GM23338 (cell line): Measurements from ENCODE around the gene ATCAY. TPM values are rescaled to one million over a fixed set of nuclear protein-coding genes. Genes with fewer than 3 reads are reported as not detected.

Experiments used
- ATAC-seq: fragments of 200-7000 bp; cut with Tn5 transposase; 3 replicates; pipeline ENCODE4 v1.9.1; 2020
- DNase-seq: peaks from one replicate; pipeline ENCODE4 v3.0.0-alpha.2; 2015; ENCODE audit warnings: low spot score
- H2AFZ ChIP-seq: fragments of 200-600 bp; sonication (generic); 2 replicates; pipeline ENCODE4 v1.8.0; 2016; ENCODE audit warnings: antibody characterized with exemption, mild to moderate bottlenecking, moderate library complexity
- H3F3A ChIP-seq: fragments of 200-600 bp; sonication (generic); replicated peaks from 2 replicates; pipeline ENCODE4 v1.8.0; 2017; ENCODE audit warnings: antibody characterized with exemption, mixed run types, low read depth
- H3K27ac ChIP-seq: fragments of 200-600 bp; sonication (generic); 2 replicates; pipeline ENCODE4 v1.6.1; 2016; ENCODE audit warnings: low read depth
- H3K27me3 ChIP-seq: fragments of 200-600 bp; sonication (generic); 2 replicates; pipeline ENCODE4 v1.8.0; 2016; ENCODE audit warnings: mild to moderate bottlenecking, mixed run types, moderate library complexity; ENCODE audit not compliant: insufficient read depth
- H3K36me3 ChIP-seq: fragments of 200-600 bp; sonication (generic); 2 replicates; pipeline ENCODE4 v1.8.0; 2016; ENCODE audit warnings: mild to moderate bottlenecking; ENCODE audit not compliant: insufficient read depth
- H3K4me1 ChIP-seq: fragments of 200-600 bp; sonication (generic); 2 replicates; pipeline ENCODE4 v1.8.0; 2016; ENCODE audit warnings: mild to moderate bottlenecking, moderate library complexity; ENCODE audit not compliant: insufficient read depth
- H3K4me2 ChIP-seq: fragments of 200-600 bp; sonication (generic); 2 replicates; pipeline ENCODE4 v1.7.1; 2017; ENCODE audit warnings: mixed run types
- H3K4me3 ChIP-seq: fragments of 200-600 bp; sonication (generic); 2 replicates; pipeline ENCODE4 v1.6.1; 2016; ENCODE audit warnings: mixed run types
- H3K79me2 ChIP-seq: fragments of 200-600 bp; sonication (generic); replicated peaks from 2 replicates; pipeline ENCODE4 v1.8.0; 2017; ENCODE audit warnings: mild to moderate bottlenecking; ENCODE audit not compliant: insufficient read depth
- H3K9me2 ChIP-seq: fragments of 200-600 bp; sonication (generic); 2 replicates; pipeline ENCODE4 v1.8.0; 2017; ENCODE audit not compliant: insufficient read depth
- H4K20me1 ChIP-seq: fragments of 200-600 bp; sonication (generic); replicated peaks from 2 replicates; pipeline ENCODE4 v1.8.0; 2017; ENCODE audit warnings: mild to moderate bottlenecking; ENCODE audit not compliant: insufficient read depth
- H3K27ac Mint-ChIP-seq: 2 replicates; pipeline ENCODE4 v1.8.0; 2020; ENCODE audit warnings: inconsistent platforms, mild to moderate bottlenecking, moderate library complexity, mixed read lengths
- H3K27me3 Mint-ChIP-seq: 3 replicates; pipeline ENCODE4 v1.8.0; 2022; ENCODE audit warnings: low read depth, mild to moderate bottlenecking, moderate library complexity, mixed read lengths, inconsistent platforms; ENCODE audit not compliant: insufficient read depth, poor library complexity
- H3K36me3 Mint-ChIP-seq: 3 replicates; pipeline ENCODE4 v1.8.0; 2021; ENCODE audit warnings: low read depth, mild to moderate bottlenecking, inconsistent platforms, moderate library complexity, mixed read lengths
- H3K4me1 Mint-ChIP-seq: 3 replicates; pipeline ENCODE4 v1.8.0; 2020; ENCODE audit warnings: mild to moderate bottlenecking, inconsistent platforms, mixed read lengths
- H3K4me3 Mint-ChIP-seq: 3 replicates; pipeline ENCODE4 v1.8.0; 2021; ENCODE audit warnings: moderate library complexity, mild to moderate bottlenecking, inconsistent platforms, mixed read lengths
- H3K9me3 Mint-ChIP-seq: 3 replicates; pipeline ENCODE4 v1.8.0; 2020; ENCODE audit warnings: moderate library complexity, mild to moderate bottlenecking, inconsistent platforms, mixed read lengths
- CTCF ChIP-seq, 2 experiments: fragments of 200-600 bp in 1 of 2; sonication (generic) in 1 of 2; conservative IDR thresholded peaks; 2 replicates each; pipeline versions ENCODE4 v1.5.1 to v1.6.1; 2016 to 2017; ENCODE audit warnings: antibody characterized with exemption in 2 of 2, low read depth in 2 of 2, mild to moderate bottlenecking in 2 of 2, moderate library complexity in 1 of 2
- EZH2 ChIP-seq: fragments of 200-600 bp; sonication (generic); IDR thresholded peaks from one replicate; pipeline ENCODE4 v1.8.0; 2017; ENCODE audit warnings: antibody characterized with exemption, mild to moderate bottlenecking, low read depth; ENCODE audit not compliant: unreplicated experiment
- EZH2phosphoT487 ChIP-seq: fragments of 200-600 bp; sonication (generic); IDR thresholded peaks from one replicate; pipeline ENCODE4 v1.8.1; 2018; ENCODE audit warnings: antibody characterized with exemption; ENCODE audit not compliant: unreplicated experiment
- JUNB ChIP-seq: IDR thresholded peaks from one replicate; pipeline ENCODE4 v1.6.1; 2016; ENCODE audit warnings: antibody characterized with exemption; ENCODE audit not compliant: unreplicated experiment
- NANOG ChIP-seq: IDR thresholded peaks from 2 replicates; pipeline ENCODE4 v1.6.1; 2016; ENCODE audit warnings: antibody characterized with exemption, borderline replicate concordance
- POLR2AphosphoS5 ChIP-seq: IDR thresholded peaks from 2 replicates; pipeline ENCODE4 v1.6.1; 2016; ENCODE audit warnings: antibody characterized with exemption, low read depth
- ZNF331 ChIP-seq: fragments of 250-450 bp; sonication (Bioruptor Pico); IDR thresholded peaks from 2 replicates; pipeline ENCODE4 v1.5.0; 2020; ENCODE audit warnings: low read depth, mild to moderate bottlenecking, moderate library complexity
- polyA plus RNA-seq: library from polyadenylated mRNA; unstranded; fragments of >200 nt; fragmentation: Nextera tagmentation; extraction: Ambion mirVana; gene quantifications from 2 replicates; pipeline ENCODE4 v1.2.1, GENCODE V29; 2016
- total RNA-seq: library from RNA; depleted of rRNA; stranded (reverse); fragments of >200 nt; shearing (Covaris generic); gene quantifications from 2 replicates; pipeline ENCODE4 v1.2.3, GENCODE V29; 2014
- TF ChIP-seq, protein P1 (sequence below): IDR thresholded peaks from one replicate; pipeline ENCODE4 v1.6.1; 2018; ENCODE audit warnings: antibody characterized with exemption; ENCODE audit not compliant: unreplicated experiment
- TF ChIP-seq, protein P2 (sequence below): IDR thresholded peaks from 2 replicates; pipeline ENCODE4 v1.6.1; 2016; ENCODE audit warnings: antibody characterized with exemption

Gene ATCAY
- total and polyA plus RNA-seq, 2 experiments from 2014 or later = 16.9 to 45.7 TPM

DNA sequence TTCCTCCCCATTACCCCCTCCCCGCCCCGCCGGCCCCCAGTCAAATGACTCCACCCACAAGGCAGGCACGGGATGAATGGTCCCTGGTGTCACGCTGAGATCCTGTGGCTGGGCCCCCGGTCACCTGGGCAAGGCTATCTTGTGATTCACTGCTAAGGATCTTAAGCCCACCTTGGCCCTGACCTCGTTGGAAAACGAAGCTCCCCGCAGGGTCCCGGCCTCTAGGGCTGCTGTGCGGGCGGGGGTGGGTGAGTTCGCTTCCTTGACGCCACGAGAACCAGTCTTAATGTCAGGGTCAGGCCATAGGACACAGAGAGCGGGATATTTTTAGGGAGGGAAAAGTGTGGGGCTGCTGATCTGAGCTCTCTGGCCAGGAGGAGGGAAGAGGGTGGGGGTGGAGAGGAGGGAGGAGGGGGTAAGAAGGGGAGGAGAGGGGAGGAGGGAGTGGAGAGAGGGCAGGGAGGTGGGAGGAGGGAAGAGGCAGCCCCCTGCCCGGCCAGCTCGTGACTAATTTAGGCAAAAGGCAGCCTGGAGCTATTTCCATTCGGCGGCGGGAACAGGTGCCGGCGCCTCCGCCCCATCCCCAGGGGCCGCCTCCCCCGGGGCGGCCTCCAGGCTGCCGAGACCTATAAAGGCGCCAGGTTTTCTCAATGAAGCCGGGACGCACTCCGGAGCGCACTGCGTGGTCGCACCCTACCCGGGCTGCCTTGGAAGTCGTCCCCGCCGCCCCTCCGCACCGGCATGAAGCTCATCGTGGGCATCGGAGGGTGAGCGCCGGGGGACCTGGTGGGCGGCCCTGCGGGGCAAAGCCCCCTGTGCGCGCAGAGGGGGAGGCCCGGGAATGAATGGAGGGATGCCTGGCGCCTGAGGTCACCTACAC lies 52.7 kb downstream of the ATCAY start, which contains the start of gene NMRK2:
Gene NMRK2 (plus strand): TSS at position 139 of the 880 bp plus-strand sequence. CDS start 603 bp downstream, at position 742.
- TF ChIP-seq, protein P1, sequence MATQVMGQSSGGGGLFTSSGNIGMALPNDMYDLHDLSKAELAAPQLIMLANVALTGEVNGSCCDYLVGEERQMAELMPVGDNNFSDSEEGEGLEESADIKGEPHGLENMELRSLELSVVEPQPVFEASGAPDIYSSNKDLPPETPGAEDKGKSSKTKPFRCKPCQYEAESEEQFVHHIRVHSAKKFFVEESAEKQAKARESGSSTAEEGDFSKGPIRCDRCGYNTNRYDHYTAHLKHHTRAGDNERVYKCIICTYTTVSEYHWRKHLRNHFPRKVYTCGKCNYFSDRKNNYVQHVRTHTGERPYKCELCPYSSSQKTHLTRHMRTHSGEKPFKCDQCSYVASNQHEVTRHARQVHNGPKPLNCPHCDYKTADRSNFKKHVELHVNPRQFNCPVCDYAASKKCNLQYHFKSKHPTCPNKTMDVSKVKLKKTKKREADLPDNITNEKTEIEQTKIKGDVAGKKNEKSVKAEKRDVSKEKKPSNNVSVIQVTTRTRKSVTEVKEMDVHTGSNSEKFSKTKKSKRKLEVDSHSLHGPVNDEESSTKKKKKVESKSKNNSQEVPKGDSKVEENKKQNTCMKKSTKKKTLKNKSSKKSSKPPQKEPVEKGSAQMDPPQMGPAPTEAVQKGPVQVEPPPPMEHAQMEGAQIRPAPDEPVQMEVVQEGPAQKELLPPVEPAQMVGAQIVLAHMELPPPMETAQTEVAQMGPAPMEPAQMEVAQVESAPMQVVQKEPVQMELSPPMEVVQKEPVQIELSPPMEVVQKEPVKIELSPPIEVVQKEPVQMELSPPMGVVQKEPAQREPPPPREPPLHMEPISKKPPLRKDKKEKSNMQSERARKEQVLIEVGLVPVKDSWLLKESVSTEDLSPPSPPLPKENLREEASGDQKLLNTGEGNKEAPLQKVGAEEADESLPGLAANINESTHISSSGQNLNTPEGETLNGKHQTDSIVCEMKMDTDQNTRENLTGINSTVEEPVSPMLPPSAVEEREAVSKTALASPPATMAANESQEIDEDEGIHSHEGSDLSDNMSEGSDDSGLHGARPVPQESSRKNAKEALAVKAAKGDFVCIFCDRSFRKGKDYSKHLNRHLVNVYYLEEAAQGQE = no peak
- no peak for TF ChIP-seq EZH2phosphoT487
- Histone ChIP-seq H3K4me2 (peak within 1 kb of the TSS; percentile 88), H3K27me3 (no peaks in the 10 kb centered on the region), H3K27ac (peak within 1 kb of the TSS; percentile 94), H3K9me2 (no peaks in the 10 kb centered on the region), H3K4me1 (no peaks in the 10 kb centered on the region; the same call in 1 of the 2 replicates), H4K20me1 (no peaks in the 10 kb centered on the region), H3K79me2 (peaks cover 12% of the 10 kb centered on the region), H3K4me3 (peak within 1 kb of the TSS; percentile 86), H2AFZ (peak within 1 kb of the TSS; percentile 89; the same call in 1 of the 2 replicates), H3F3A (no peaks in the 10 kb centered on the region), H3K36me3 (no peaks in the 10 kb centered on the region)
- DNase-seq (peak; percentile 92), ATAC-seq (peak; percentile 80)
- H3K9me3 Mint-ChIP-seq = no peaks in the 10 kb centered on the region; the same call in 2 of the 3 replicates
- H3K36me3 Mint-ChIP-seq = no peaks in the 10 kb centered on the region
- peaks cover 9% of the 10 kb centered on the region for H3K27me3 Mint-ChIP-seq
- H3K27ac Mint-ChIP-seq = peak within 1 kb of the TSS; percentile 92
- no peaks in the 10 kb centered on the region for H3K4me1 Mint-ChIP-seq
- H3K4me3 Mint-ChIP-seq = peak within 1 kb of the TSS; percentile 84

DNA sequence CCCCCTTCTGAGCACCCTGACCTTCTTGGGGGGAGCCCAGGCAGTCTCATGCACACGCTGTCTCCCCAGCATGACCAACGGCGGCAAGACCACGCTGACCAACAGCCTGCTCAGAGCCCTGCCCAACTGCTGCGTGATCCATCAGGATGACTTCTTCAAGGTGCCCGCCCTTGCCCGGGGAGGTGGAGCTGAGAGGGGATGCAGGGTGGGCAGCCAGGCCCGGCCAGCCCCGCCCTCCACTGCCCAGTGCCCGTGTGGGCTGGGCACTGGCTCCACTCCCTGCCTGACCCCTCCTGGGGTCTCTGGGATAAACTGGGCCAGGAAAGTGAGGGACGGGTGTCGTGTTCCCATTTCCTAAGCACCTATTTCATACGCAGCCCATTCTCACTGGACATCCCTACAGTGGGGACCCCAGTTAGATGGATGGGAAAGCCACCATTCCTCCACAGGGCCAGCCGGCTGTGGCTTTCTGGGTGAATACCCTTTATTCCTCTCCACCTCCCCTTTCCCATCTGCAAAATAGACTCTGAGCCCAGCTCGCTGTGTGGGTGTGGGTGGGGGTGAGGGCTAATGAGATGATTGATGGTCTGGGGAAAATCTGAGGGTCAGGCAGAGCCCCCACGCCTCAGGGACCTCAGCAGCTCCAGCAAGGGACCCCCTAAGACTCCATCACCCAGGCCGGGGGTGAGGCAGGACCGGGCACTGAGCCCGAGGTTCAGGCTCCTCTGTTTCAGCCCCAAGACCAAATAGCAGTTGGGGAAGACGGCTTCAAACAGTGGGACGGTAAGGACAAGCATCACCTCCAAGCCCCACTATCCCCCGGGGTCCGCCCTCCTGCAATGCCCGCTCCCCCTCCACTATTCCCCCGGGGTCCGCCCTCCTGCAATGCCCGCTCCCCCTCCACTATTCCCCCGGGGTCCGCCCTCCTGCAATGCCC lies 56.3 kb downstream of the ATCAY start:
- Histone ChIP-seq H3K79me2 (peaks cover 12% of the 10 kb centered on the region), H3K4me1 (no peaks in the 10 kb centered on the region; the same call in 1 of the 2 replicates), H2AFZ (no peak overlapping the region), H3F3A (no peaks in the 10 kb centered on the region), H3K27ac (no peak overlapping the region), H4K20me1 (no peaks in the 10 kb centered on the region), H3K36me3 (no peaks in the 10 kb centered on the region), H3K27me3 (no peaks in the 10 kb centered on the region), H3K4me3 (no peak overlapping the region), H3K9me2 (no peaks in the 10 kb centered on the region), H3K4me2 (no peak overlapping the region)
- no peak overlapping the region for H3K4me3 Mint-ChIP-seq
- no peak for TF ChIP-seq ZNF331
- TF ChIP-seq EZH2 = no peak
- TF ChIP-seq, protein P2, sequence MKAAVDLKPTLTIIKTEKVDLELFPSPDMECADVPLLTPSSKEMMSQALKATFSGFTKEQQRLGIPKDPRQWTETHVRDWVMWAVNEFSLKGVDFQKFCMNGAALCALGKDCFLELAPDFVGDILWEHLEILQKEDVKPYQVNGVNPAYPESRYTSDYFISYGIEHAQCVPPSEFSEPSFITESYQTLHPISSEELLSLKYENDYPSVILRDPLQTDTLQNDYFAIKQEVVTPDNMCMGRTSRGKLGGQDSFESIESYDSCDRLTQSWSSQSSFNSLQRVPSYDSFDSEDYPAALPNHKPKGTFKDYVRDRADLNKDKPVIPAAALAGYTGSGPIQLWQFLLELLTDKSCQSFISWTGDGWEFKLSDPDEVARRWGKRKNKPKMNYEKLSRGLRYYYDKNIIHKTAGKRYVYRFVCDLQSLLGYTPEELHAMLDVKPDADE = no peak
- no peak for TF ChIP-seq JUNB
- no peak for TF ChIP-seq POLR2AphosphoS5
- TF ChIP-seq EZH2phosphoT487 = no peak
- no peak for TF ChIP-seq CTCF (conservative IDR thresholded peaks at IDR 0.05; ENCODE audit: low read depth in 2 of 2)
- TF ChIP-seq, protein P1 = no peak
- TF ChIP-seq NANOG = no peak
- ATAC-seq = no peak
- no peak for DNase-seq
- H3K9me3 Mint-ChIP-seq = no peaks in the 10 kb centered on the region; the same call in 2 of the 3 replicates
- peaks cover 10% of the 10 kb centered on the region for H3K36me3 Mint-ChIP-seq
- peaks cover 5% of the 10 kb centered on the region for H3K27me3 Mint-ChIP-seq
- H3K27ac Mint-ChIP-seq = no peak overlapping the region
- H3K4me1 Mint-ChIP-seq = no peaks in the 10 kb centered on the region
